Transverse colon (tissue), 4 donors: Measurements from ENCODE around the gene MBTPS1.

Experiments
- EP300 ChIP-seq: sonication (generic); formaldehyde crosslinking; IDR thresholded peaks from one replicate; pipeline ENCODE4 v1.6.1; 2017; ENCODE audit warnings: antibody characterized with exemption, low read depth
- POLR2A ChIP-seq: fragments of 450-650 bp; IDR thresholded peaks from one replicate; pipeline ENCODE4 v1.6.1; 2016; ENCODE audit warnings: antibody characterized with exemption, mild to moderate bottlenecking, moderate library complexity
- POLR2AphosphoS5 ChIP-seq, 3 donors: sonication (generic); formaldehyde crosslinking; IDR thresholded peaks; one replicate each; pipeline ENCODE4 v1.6.1; 2016; ENCODE audit warnings: antibody characterized with exemption in 3 of 3
- TF ChIP-seq, protein P1 (sequence below), 5 experiments: fragments of 200-600 bp in 3 of 5; fragments of 450-650 bp in 2 of 5; sonication (generic) in 3 of 5; IDR thresholded peaks; 1 replicate in 2 of 5; 2 replicates in 3 of 5; pipeline ENCODE4 v1.5.1; 2016 to 2017; ENCODE audit warnings: antibody characterized with exemption in 5 of 5, inconsistent platforms in 3 of 5, mild to moderate bottlenecking in 2 of 5, moderate library complexity in 1 of 5

DNA sequence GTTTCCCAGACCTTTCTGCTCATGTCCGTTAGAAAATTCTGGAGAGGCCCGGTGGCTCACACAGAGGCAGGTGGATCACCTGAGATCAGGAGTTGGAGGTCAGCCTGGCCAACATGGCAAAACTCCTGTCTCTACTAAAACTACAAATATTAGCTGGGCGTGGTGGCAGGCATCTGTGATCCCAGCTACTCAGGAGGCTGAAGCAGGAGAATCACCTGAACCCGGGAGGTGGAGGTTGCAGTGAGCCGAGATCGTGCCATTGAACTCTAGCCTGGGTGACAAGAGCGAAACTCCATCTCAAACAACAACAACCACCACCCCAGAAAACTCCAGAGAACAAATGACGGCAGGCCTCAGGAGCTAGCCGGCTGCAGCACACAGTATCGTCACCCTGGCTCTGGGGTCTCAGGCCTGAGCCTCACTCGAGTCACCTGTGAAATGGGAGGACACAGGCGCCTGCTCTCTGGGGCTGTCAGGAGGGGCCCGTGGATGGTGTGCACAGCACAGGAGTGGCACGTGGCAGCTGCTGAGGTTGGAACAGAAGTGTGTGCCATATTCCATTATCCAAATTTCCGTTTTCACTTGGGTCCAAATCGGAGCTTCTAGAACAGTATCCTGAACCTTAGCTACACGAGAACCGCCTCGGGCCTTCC, 70.8 kb downstream of the MBTPS1 start:
- TF ChIP-seq, protein P1, sequence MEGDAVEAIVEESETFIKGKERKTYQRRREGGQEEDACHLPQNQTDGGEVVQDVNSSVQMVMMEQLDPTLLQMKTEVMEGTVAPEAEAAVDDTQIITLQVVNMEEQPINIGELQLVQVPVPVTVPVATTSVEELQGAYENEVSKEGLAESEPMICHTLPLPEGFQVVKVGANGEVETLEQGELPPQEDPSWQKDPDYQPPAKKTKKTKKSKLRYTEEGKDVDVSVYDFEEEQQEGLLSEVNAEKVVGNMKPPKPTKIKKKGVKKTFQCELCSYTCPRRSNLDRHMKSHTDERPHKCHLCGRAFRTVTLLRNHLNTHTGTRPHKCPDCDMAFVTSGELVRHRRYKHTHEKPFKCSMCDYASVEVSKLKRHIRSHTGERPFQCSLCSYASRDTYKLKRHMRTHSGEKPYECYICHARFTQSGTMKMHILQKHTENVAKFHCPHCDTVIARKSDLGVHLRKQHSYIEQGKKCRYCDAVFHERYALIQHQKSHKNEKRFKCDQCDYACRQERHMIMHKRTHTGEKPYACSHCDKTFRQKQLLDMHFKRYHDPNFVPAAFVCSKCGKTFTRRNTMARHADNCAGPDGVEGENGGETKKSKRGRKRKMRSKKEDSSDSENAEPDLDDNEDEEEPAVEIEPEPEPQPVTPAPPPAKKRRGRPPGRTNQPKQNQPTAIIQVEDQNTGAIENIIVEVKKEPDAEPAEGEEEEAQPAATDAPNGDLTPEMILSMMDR (IDR thresholded peaks at IDR 0.05), result no peak
- TF ChIP-seq POLR2AphosphoS5 (IDR thresholded peaks at IDR 0.05), result no peak
- TF ChIP-seq EP300, result no peak
- no peak for TF ChIP-seq POLR2A
